Common myeloid progenitor, CD34-positive (primary cell): ENCODE measurements around the gene OTC.
A peak's percentile ranks its signal among the peaks of the same experiment; 100 is the strongest.

ENCODE experiments used
- CTCF ChIA-PET: fragments of 350-600 bp; sonication (Branson Sonifier 250); formaldehyde crosslinking; loops from one replicate; lab custom pipeline; 2021; ENCODE audit warnings: antibody characterized with exemption; lab: Charles Lee
- POLR2A ChIA-PET: fragments of 350-600 bp; sonication (Branson Sonifier 250); formaldehyde crosslinking; loops from one replicate; lab custom pipeline; 2021; ENCODE audit warnings: antibody characterized with exemption; lab: Charles Lee
- DNase-seq, 3 donors: peaks; one replicate each; pipeline versions ENCODE4 v3.0.0 to v3.0.0-alpha.2; 2013
- H3K27ac ChIP-seq, 2 experiments: 1 replicate in 1 of 2; 2 replicates in 1 of 2; pipeline ENCODE4 v1.7.0; 2013; ENCODE audit warnings: inconsistent platforms in 2 of 2, low read length in 2 of 2, mild to moderate bottlenecking in 2 of 2, low read depth in 1 of 2, moderate library complexity in 1 of 2; ENCODE audit not compliant: severe bottlenecking in 2 of 2, insufficient read depth in 1 of 2, poor library complexity in 1 of 2
- H3K27me3 ChIP-seq, 5 experiments: replicated peaks in 2 of 5; 1 replicate in 3 of 5; 2 replicates in 2 of 5; pipeline versions ENCODE4 v1.6.1 to v1.7.0; 2013; ENCODE audit warnings: low read length in 4 of 5, mild to moderate bottlenecking in 2 of 5, moderate library complexity in 2 of 5, inconsistent platforms in 1 of 5; ENCODE audit not compliant: insufficient read depth in 5 of 5, control insufficient read depth in 4 of 5
- H3K36me3 ChIP-seq, 4 experiments: 1 replicate in 2 of 4; 2 replicates in 2 of 4; pipeline versions ENCODE4 v1.6.1 to v1.7.0; 2013; ENCODE audit warnings: low read length in 3 of 4, control low read depth in 1 of 4, mild to moderate bottlenecking in 1 of 4; ENCODE audit not compliant: control insufficient read depth in 4 of 4, insufficient read depth in 4 of 4
- H3K4me1 ChIP-seq, 4 experiments: 1 replicate in 3 of 4; 2 replicates in 1 of 4; pipeline versions ENCODE4 v1.6.1 to v1.7.1; 2013; ENCODE audit warnings: low read length in 3 of 4, mild to moderate bottlenecking in 3 of 4, control low read depth in 1 of 4, inconsistent platforms in 1 of 4, moderate library complexity in 1 of 4; ENCODE audit not compliant: control insufficient read depth in 4 of 4, insufficient read depth in 4 of 4; ENCODE audit errors: control extremely low read depth in 1 of 4
- H3K4me3 ChIP-seq, 7 experiments: 1 replicate in 4 of 7; 2 replicates in 3 of 7; pipeline versions ENCODE4 v1.5.1 to v1.7.0; 2013; ENCODE audit warnings: mild to moderate bottlenecking in 7 of 7, low read length in 6 of 7, moderate library complexity in 6 of 7, inconsistent platforms in 2 of 7, low read depth in 2 of 7, control low read depth in 1 of 7; ENCODE audit not compliant: insufficient read depth in 4 of 7, control insufficient read depth in 1 of 7; ENCODE audit errors: extremely low read depth in 1 of 7
- H3K9me3 ChIP-seq, 5 experiments: 1 replicate in 4 of 5; 2 replicates in 1 of 5; pipeline versions ENCODE4 v1.6.1 to v1.7.1; 2013; ENCODE audit warnings: low read length in 4 of 5, mild to moderate bottlenecking in 2 of 5, inconsistent platforms in 1 of 5, low read depth in 1 of 5, moderate library complexity in 1 of 5; ENCODE audit not compliant: control insufficient read depth in 4 of 5, insufficient read depth in 2 of 5; ENCODE audit errors: control extremely low read depth in 1 of 5
- WGBS: methylation state at CpG from one replicate; pipeline ENCODE4 v1.1.5; 2013; ENCODE audit not compliant: insufficient coverage; 5-methylcytosine and 5-hydroxymethylcytosine counted together

The OTC gene

DNA sequence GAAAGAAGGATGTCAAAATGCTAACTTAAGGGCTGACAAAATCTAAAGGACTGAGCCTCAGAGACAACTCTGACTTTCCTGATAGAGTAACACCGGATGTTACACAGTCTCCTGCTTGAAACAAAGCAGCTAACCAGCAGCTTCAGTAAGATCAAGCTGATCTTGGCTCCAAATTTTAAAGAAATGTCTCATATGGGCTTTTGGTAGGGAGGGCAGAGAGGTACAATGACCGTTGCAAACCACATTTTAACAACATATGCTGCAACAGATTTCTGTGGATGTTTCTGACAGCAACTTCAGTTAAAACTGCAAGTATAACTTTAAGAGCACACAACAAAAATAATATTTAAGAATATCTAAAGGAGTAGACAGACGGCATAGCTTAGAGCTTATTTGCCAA is 34.2 kb upstream of the OTC start:
- Histone ChIP-seq H3K4me1 (no peaks in the 10 kb centered on the region), H3K4me3 (no peak overlapping the region), H3K27me3 (no peaks in the 10 kb centered on the region), H3K27ac (no peak overlapping the region), H3K36me3 (peaks cover 0 to 7% (median 2%) of the 10 kb centered on the region in 4 experiments), H3K9me3 (no peaks in the 10 kb centered on the region)
- WGBS, result 87% methylated on average over 1 of the region's 3 CpGs
- CTCF ChIA-PET, result no interaction called here
- DNase-seq, result no peak
- POLR2A ChIA-PET, result no interaction called here

GRCh38 chrX:38318606-38319005 is 33.8 kb upstream of the OTC start:
- no peak for DNase-seq
- WGBS, result 93% methylated on average over 4 of the region's 4 CpGs
- POLR2A ChIA-PET, result no interaction called here
- Histone ChIP-seq H3K4me3 (no peak overlapping the region), H3K9me3 (no peaks in the 10 kb centered on the region), H3K27ac (no peak overlapping the region), H3K27me3 (no peaks in the 10 kb centered on the region), H3K4me1 (no peaks in the 10 kb centered on the region), H3K36me3 (peaks cover 0 to 7% (median 2%) of the 10 kb centered on the region in 4 experiments)
- CTCF ChIA-PET, result no interaction called here

DNA sequence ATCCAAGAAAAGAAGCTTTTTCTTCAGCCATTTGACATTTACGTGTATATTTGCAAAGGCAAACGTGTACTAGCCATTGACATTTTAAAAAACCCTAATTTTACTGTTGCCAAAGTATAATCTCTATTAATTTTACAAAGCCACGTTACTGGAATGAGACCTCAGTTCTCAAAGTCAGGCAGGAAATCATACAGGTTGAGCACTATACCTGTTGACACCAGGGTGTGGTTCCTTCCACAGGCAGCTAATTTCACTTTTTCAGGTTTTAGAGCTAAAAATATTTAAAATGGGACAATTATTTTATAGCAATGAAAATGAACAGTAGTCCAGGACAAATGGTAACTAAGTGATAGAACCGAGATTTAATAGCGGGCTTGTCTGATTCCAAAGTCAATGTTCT is 31.6 kb upstream of the OTC start:
- ChIA-PET CTCF (interaction anchor here (2.1 kb wide), 1 partner anchor 18 kb away, joined by 6 read pairs; no protein-coding TSS in a partner anchor), POLR2A (no interaction called here)
- Histone ChIP-seq H3K27ac (no peak overlapping the region), H3K9me3 (no peaks in the 10 kb centered on the region), H3K4me3 (no peak overlapping the region), H3K27me3 (no peaks in the 10 kb centered on the region), H3K4me1 (peaks cover 0 to under 1% (median 0%) of the 10 kb centered on the region in 4 experiments), H3K36me3 (peaks cover 0 to 7% (median 2%) of the 10 kb centered on the region in 4 experiments)
- WGBS, result 79% methylated on average over 4 of the region's 5 CpGs
- DNase-seq, result no peak

- Histone ChIP-seq H3K36me3 (no peaks in the 10 kb centered on the region), H3K4me3 (peak overlapping the region in 5 of 7 experiments; percentile 64 to 86 (median 73)), H3K27ac (no peak overlapping the region), H3K27me3 (no peaks in the 10 kb centered on the region), H3K9me3 (peaks cover 0 to 3% (median 0%) of the 10 kb centered on the region in 5 experiments), H3K4me1 (peaks cover 4 to 16% (median 6%) of the 10 kb centered on the region in 4 experiments)
- no peak for DNase-seq
- 86% methylated on average over 2 of the region's 3 CpGs for WGBS
- ChIA-PET CTCF (interaction anchor here (2.3 kb wide), 1 partner anchor 10 kb away, joined by 7 read pairs; no protein-coding TSS in a partner anchor), POLR2A (no interaction called here)
Observed at GRCh38 chrX:38326086-38326485, 26.3 kb upstream of the OTC start.

GRCh38 chrX:38327007-38327774 is 25.2 kb upstream of the OTC start, which contains the start of gene RPGR:
TSS of gene RPGR (minus strand) at chrX:38327509. CDS start at chrX:38327367, 142 bp downstream.
- Histone ChIP-seq H3K27ac (peak within 1 kb of the TSS; percentile 91 to 95), H3K36me3 (no peaks in the 10 kb centered on the region), H3K4me1 (peaks cover 4 to 16% (median 6%) of the 10 kb centered on the region in 4 experiments), H3K27me3 (no peaks in the 10 kb centered on the region), H3K9me3 (peaks cover 0 to 3% (median 0%) of the 10 kb centered on the region in 5 experiments), H3K4me3 (peak within 1 kb of the TSS; percentile 59 to 86 (median 73))
- CTCF ChIA-PET, result interaction anchor here (0.9 to 2.3 kb wide), 11 partner anchors 9 to 137 kb away, joined by 3 to 11 read pairs (median 4); no protein-coding TSS in a partner anchor
- DNase-seq, result peak; percentile 93 to 97 (median 97)
- POLR2A ChIA-PET, result interaction anchor here (0.5 to 0.6 kb wide), 3 partner anchors 11 to 793 kb away, joined by 3 to 4 read pairs (median 3); no protein-coding TSS in a partner anchor
- WGBS, result 29% methylated on average over 61 of the region's 67 CpGs

DNA sequence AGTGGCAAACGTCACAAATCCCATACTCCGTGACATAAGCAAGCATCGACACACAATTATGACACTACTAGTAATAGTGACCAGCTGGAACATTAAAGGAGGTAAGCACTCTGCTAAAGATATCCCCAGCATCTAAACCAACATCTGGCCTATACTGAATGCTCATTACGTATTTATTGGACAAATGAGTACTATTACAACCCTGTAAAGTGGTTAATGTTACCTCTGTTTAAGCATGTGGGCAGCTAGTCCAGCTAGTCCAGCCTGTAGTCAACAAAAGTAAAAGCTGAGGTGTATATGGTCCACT is 24.7 kb upstream of the OTC start:
- peaks cover 4 to 16% (median 6%) of the 10 kb centered on the region in 4 experiments for H3K4me1 ChIP-seq
- peak overlapping the region in 1 of 2 experiments; percentile 95 for H3K27ac ChIP-seq
- WGBS, result 10% methylated on average over 3 of the region's 4 CpGs
- no peaks in the 10 kb centered on the region for H3K27me3 ChIP-seq
- no peaks in the 10 kb centered on the region for H3K36me3 ChIP-seq
- DNase-seq, result no peak
- H3K4me3 ChIP-seq, result peak overlapping the region in 5 of 7 experiments; percentile 15 to 86 (median 73)
- CTCF ChIA-PET, result interaction anchor here (0.9 to 2.3 kb wide), 10 partner anchors 8 to 138 kb away, joined by 3 to 11 read pairs (median 4); no protein-coding TSS in a partner anchor
- POLR2A ChIA-PET, result interaction anchor here (0.5 to 0.6 kb wide), 2 partner anchors 11 to 86 kb away, joined by 3 to 4 read pairs; no protein-coding TSS in a partner anchor
- peaks cover 0 to 3% (median 0%) of the 10 kb centered on the region in 5 experiments for H3K9me3 ChIP-seq

GRCh38 chrX:38332505-38332904 is 19.9 kb upstream of the OTC start:
- POLR2A ChIA-PET, result no interaction called here
- H3K27ac ChIP-seq, result no peak overlapping the region
- no peak overlapping the region for H3K4me3 ChIP-seq
- CTCF ChIA-PET, result no interaction called here
- peaks cover 0 to under 1% (median 0%) of the 10 kb centered on the region in 5 experiments for H3K9me3 ChIP-seq
- DNase-seq, result no peak
- no peaks in the 10 kb centered on the region for H3K27me3 ChIP-seq
- no peaks in the 10 kb centered on the region for H3K36me3 ChIP-seq
- H3K4me1 ChIP-seq, result peaks cover 5 to 13% (median 8%) of the 10 kb centered on the region in 4 experiments
